SKM-1 treated with dmso at 0.1 percent for 144 hours (cell line): ENCODE measurements around the gene USHBP1.

Experiments
- DNase-seq: peaks from one replicate; lab custom pipeline; 2025; ENCODE audit not compliant: unreplicated experiment; lab: John Stamatoyannopoulos, UW

Gene USHBP1

DNA sequence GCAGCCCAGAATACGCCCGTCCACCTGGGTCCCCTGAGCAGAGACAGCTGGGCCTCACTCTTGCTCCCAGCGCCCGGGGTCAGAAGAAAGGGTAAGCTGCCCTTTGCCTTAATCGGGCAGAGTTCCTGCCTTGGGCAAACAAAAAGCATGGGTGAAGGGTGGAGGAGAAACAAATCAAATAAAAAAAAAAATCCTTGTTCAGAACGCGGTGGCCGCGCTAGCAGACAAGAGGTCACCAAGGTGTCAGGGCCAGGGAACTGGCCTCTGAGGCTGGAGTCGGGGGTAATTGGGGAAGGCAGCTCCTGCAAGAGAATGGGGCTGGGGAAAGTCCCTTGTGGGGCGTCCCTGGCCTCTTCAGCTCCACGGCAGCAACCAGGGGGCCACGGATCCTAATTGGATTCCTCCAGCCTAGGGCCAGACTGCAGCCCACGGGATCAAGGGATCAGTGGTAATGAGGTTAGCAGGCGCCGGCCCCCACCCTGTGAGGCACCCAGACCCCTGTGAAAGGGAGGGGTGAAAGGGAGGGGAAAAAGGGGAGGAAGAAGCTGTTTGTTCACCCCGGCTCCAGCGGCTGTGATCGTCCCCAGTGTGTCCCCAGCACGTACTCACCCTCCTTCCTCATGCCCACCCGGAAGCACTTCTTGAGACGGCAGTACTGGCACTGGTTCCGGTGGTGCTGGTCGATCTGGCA is 24.3 kb downstream of the USHBP1 start:
- no peak for DNase-seq

- no peak for DNase-seq
Observed at GRCh38 chr19:17237747-17238706, 26.5 kb downstream of the USHBP1 start.

- DNase-seq: no peak
Observed at GRCh38 chr19:17236811-17237543, 27.6 kb downstream of the USHBP1 start.

DNA sequence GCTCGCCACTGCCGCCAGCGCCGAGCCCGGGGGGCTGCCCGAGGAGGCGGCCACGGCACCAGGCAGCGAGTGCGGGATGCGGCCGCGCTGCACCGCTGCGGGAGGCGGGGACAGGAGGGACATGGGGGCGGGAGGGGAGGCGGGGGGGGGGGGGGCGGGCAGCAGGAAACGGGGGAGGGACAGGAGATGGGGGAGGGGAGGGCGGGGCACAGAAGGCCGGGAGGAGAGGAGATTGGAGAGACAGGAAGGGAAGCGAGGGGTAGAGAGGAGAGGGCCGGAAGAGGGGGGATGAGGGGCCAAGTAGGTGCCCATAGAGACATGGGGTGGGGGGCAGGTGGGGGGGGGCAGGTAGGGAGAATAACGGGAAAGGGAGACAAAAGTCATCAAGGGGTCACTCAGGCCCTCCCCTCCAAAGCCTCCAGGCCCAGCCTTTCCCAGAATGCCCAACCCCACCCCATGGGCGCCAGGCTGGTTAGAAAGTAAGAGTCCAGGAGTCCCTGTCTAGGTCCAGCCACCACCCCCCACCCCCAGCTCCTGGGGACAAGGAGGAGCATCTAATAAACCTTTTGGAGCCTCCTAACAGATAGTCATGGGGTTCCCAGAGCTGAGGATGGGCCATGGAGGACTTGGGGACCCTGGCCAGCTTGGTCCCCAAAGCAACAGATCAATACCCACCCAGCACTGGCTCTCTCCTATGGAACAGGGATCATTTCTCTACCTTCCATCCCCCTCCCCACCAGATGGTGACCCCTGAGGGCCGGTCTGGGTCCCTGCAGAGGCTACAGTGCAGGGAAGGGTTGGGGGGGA is 28.4 kb downstream of the USHBP1 start:
- no peak for DNase-seq

GRCh38 chr19:17235300-17235970 is 29.1 kb downstream of the USHBP1 start:
- DNase-seq: peak; percentile 15

- peak; percentile 47 for DNase-seq
Observed at GRCh38 chr19:17234911-17235299, 29.6 kb downstream of the USHBP1 start.

DNA sequence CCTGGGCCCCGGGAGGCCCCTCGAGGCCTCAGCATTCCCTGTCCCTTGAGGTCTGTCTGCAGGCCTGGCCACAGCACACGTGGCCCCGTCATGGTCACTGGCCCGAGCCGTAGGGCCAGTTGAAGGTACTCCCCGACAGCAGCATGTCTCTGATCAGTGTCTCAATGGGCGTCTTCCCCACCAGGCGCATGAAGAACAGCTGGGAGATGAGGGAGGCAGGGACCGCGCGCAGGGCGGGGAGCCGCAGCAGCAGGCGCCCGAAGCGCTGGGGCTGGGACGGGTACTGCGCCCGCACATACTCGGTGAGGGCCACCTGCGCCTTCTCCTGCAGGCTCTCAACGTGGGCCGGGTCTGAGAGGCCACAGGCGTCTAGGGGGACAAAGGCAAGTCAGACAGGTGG is 32.3 kb downstream of the USHBP1 start:
- no peak for DNase-seq

DNA sequence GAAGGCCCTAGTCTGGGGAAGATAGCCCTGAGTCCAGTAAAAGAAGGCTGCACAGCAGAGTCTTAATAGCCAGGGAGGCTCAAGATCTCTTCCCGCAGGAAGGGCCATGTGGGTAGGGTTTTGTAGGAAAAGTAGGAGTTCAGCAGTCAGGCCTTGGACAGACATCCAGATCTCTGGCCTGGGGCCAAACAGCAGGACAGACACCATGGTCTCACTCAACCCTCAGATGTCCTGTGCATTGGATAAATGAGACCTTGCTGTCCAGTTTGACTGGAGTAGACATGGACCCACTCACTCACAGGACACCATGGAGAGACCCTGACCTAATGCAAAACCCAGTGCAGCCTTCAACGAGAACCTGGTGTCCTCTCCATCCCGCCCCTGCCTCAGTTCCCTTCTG is 34.7 kb downstream of the USHBP1 start:
- no peak for DNase-seq

- no peak for DNase-seq
Observed at GRCh38 chr19:17227798-17228367, 36.7 kb downstream of the USHBP1 start.

- peak; percentile 95 for DNase-seq
Observed at GRCh38 chr19:17226002-17226933, 38.3 kb downstream of the USHBP1 start, which contains the start of gene OCEL1. OCEL1 (plus strand) TSS chr19:17226226; CDS start chr19:17226248, 22 bp downstream.

DNA sequence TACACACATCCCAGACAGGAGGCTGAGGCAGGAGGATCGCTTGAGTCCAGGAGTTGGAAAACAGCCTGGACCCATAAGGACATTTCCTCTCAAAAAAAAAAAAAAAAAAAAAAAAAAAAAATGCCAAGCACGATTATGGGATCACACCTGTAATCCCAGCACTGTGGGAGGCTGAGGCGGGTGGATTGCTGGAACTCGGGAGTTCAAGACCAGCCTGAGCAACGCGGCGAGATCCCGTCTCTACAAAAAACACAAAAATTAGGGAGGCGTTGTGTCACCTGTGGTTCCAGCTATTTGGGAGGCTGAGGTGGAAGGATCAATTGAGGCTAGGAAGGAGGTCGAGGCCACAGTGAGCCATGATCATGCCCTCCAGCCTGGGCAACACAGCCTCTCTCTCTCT is 39.5 kb downstream of the USHBP1 start:
- DNase-seq: no peak

GRCh38 chr19:17220207-17220758 is 44.3 kb downstream of the USHBP1 start:
- DNase-seq: no peak

DNA sequence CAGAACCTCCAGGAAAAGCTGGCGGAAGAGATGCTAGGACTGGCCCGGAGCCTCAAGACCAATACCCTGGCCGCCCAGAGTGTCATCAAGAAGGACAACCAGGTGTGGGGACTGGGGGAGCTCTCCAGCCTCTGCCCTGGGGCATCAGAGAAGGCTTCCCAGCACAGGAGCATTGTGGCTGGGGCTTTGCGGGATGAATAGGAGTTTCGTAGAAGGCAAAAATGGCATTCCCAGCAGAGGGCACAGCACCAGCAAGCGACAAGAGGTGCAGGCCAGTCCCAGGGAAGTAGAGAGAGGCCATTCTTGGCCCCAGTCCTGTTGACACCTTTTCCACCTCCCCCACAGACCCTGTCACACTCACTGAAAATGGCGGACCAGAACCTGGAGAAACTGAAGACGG is 45.3 kb downstream of the USHBP1 start:
- DNase-seq: no peak

DNA sequence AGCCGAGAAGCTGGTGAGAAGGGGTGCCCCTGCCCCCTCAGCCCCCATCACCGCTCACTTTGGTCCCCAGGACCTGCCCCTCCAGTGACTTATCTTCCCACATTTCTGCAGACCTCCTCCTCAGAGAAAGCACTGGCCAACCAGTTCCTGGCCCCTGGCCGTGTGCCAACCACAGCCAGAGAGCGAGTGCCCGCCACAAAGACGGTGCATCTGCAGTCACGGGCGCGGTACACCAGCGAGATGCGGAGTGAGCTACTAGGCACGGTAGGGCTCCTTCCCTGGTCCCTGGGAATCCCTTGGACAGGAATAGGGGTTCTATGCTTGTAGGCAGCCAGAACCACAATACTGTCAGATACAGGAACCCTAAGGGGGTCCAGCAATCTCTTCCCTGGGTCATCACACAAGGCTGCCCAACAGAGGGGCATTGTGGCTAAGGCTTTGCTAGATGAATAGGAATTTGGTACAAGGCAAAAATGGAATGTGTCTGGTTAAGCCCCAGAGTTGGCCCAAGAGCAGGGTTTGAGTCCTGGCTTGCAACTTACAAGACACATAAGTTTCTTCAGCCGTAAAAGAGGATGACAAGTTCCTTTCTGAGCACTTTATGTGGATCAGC is 48.4 kb downstream of the USHBP1 start:
- DNase-seq: no peak

GRCh38 chr19:17215127-17215971 is 49.2 kb downstream of the USHBP1 start, which contains the start of gene USE1:
USE1 (plus strand) TSS chr19:17215357; CDS start chr19:17215406, 49 bp downstream.
- DNase-seq: peak; percentile 88

DNA sequence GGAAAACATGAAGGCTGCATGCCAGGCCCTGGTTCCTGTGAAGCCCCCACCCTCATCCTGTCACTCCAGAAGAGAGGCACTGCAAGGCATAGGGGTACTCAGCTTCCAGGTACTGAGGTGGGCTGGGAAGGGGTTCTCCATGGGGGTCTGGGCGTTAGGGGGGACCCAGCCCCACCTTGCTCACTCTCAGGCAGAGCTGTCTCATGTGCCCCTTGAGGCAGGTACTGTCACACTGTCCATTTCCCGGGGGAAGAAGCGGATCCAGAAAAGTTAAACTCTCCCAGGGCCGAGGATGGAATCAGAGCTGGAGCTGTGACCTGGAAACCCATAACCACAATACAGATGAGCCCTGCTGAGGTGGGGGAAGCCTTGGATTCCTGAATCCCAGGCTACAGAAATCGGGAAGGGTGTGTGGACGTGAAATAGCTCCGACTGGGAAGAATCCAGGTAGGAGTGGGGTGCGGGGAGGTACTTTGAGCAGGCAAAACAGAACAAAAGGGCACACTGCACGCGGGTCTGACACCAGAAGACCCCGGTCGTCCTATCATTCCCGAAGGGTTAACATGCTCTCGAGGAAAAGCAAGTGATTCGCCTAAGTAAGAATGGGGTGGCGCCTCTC is 49.9 kb downstream of the USHBP1 start:
- no peak for DNase-seq
